Caki2 (cell line): ENCODE data around the gene TATDN3. TPM values are rescaled to one million over a fixed set of nuclear protein-coding genes. Genes with fewer than 3 reads are reported as not detected.
"Not testable (repeated sequence)": the region's sequence is repeated elsewhere in the genome, so short reads cannot be mapped to it uniquely, and the experiment has no call there.

Experiments
- DNase-seq: peaks from one replicate; pipeline ENCODE4 v3.0.0-alpha.2; 2015; ENCODE audit warnings: low read depth
- in situ Hi-C: cut with HindIII; loops from 2 replicates; pipeline ENCODE4 v1.10.0; 2016; ENCODE audit warnings: low sequenced_read_pairs, low pct_unique_long_range_greater_than_20kb, mixed read lengths
- total RNA-seq: library from RNA; depleted of rRNA; stranded (reverse); fragments of >200 nt; shearing (Covaris generic); gene quantifications from 2 replicates; pipeline ENCODE4 v1.2.3, GENCODE V29; 2014; ENCODE audit warnings: low replicate concordance; rRNA removed

TATDN3 gene
- total RNA-seq = 11.5 and 11.8 TPM in 2 replicates

DNA sequence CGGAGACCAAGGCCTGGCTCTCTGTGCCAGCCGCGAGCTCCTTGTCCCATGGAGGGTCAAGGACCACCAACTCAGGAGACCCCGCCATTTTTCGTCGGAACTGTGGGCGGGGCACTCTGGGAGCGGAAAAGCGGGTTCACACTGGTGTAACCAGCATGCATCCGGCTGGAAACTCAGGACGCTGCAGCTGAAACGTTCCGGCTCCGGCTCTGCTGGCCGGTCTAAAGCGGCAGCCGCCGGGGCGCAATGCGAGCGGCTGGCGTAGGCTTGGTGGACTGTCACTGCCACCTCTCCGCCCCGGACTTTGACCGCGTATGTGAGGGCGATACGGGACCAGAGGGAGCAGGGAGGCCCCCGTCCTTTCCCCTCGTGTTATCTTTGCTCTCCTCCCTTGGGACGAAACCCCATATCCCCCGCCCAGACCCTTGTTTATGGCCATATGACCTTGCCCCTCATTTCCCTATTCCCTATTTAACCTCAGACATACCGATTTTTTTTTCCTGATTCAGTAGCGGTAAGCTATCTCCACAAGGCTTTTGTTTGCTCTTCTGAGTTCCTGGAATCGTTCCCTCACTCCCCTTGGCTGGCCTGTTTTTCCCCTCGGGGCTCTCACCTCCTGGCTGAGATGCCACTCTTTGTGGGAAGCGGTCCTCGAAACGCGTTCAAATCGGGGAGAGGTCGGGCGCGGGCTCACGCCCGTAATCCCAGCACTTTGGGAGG lies at the start of gene TATDN3, which contains the start of gene NSL1:
TATDN3 (plus strand) TSS at position 219 of the 720 bp plus-strand sequence; CDS start at position 247, 28 bp downstream.
NSL1 (minus strand) TSS at position 102 of the 720 bp plus-strand sequence; CDS start at position 88, 14 bp downstream.
- peak; percentile 83 for DNase-seq
- in situ Hi-C loops = no loop called here

DNA sequence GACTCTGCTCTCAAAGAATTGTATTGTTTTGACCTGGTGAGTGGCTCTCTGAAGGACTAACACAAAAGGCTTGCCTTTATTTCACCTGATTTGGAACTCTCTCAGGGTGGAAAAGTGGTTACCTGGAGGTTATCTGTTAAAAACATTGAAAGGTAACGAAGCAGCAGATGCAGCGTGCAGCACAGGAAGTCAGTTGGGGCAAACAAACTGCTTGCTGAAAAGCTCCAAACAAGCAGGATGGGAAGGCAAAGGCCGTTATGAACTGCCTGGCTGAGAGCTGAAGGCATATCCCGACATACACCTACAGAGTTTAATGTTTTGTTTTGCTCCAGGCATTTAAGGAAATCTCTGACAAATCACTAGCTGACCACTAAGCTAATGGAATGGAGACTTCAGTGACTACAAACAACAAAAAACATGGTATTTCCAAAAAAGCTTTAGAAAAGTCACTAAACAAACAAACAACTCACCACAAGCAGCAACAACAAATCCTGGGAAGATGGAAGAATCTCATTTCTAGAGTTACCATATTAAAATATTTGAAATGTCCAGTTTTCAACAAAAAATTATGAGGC lies 47.7 kb upstream of the TATDN3 start:
- in situ Hi-C loops = no loop called here
- DNase-seq = no peak

GRCh38 chr1:212745303-212745702 lies 46.4 kb upstream of the TATDN3 start:
- no peak for DNase-seq
- in situ Hi-C loops = no loop called here

- in situ Hi-C loops = no loop called here
- DNase-seq = no peak
Measured at GRCh38 chr1:212746546-212746945, 45.1 kb upstream of the TATDN3 start.

DNA sequence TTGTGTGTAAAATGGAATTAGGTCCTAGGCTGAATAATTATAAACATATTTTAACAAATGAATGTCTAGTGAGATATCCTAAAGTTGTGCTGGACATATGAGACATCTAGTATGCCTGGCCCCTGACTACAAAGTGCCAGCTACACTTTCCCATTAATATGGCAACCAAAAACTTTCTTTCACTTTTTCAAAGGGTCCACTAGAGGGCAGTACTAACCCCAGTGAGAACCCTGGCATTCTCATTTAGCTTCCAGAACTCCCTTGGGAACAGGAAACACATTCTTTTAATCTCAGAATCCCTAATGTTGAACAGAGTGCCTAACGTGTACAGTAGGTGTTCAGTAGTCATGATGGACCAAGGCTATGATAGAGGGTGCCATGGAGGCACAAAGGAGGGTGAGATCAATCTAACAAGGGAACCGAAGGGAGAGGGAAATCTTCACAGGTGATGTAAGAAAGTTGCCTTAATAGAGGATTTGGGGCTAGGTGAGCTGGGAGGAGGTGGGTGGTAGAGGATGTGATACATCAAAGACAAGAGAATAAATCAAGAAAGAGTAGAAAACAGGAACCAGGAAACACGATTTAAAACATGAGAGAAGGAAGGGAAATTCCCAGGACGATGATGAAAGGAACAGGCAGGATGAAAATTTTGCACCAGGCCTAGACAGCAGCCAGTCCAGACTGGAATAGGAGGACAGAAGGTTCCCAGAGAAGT lies 41.7 kb upstream of the TATDN3 start:
- DNase-seq = peak; percentile 55
- in situ Hi-C loops = no loop called here

DNA sequence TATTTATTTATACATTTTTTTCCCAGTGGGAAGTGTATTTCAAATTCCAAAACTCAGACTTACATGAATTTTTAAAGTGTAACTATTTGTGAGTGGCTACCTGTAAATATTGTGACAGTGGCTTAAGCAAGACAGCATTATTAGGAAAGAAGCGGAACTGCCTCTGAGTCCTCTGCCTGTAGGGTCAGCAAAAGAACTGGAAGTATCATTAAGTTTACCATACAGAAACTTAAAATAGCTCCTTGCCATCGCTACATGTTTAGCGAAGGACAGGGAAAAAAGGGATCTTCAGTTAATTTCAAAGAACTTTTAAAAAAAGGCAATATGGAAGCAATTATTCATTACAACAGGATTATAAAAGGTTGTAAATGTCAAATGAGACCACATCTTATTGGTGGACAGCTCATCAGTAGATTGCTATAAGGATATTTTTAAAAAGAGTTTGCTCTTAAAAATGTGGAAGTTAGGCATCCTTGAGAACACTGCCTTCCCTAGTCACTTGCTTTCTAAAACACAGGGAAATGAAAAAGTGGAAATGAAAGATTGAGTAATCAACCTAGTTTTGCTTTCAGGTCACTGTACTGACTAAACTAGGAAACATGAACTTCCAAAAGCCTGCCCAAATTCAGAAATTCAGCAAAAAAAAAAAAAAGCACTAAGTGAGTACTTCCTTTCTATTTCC lies 39.3 kb upstream of the TATDN3 start:
- no peak for DNase-seq
- in situ Hi-C loops = no loop called here

- in situ Hi-C loops = no loop called here
- no peak for DNase-seq
Measured at GRCh38 chr1:212752934-212753497, 38.7 kb upstream of the TATDN3 start.

DNA sequence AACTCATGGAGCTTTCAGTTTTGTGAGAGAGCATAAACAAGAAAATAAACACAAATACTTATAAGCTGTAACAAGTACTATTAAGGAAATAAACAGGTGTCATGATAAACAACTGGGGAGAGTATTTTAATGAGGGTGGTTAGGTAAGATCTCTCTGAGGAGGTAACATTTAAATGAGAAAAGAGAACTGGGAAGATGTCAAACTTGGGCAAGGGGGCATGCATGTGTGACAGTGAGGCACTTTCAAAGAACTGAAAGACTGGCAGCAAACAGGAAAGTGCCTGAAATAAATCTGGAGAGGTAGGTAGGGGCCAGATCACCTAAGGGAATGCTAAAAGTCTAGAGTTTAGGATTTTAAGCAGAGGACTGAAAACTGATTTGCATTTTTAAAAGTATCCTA lies 37.9 kb upstream of the TATDN3 start:
- DNase-seq = no peak
- in situ Hi-C loops = no loop called here

DNA sequence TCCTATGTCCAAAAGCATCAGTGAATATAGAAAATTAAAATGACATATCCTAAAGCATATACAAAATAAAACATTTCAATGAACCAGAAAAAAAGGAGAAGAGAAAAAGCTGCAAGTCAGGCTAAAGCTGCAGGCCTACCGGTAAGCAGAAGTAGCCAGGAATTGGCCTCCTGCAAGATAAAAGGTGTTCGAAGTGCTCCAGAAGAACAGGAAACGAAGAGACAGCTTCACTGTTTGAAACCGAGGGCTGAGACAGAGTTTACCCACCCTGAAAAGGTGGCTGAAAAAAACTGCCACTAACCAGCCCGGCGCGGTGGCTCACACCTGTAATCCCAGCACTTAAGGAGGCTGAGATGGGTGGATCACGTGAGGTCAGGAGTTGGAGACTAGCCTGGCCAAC lies 37.5 kb upstream of the TATDN3 start:
- in situ Hi-C loops = no loop called here

GRCh38 chr1:212754680-212755079 lies 37.0 kb upstream of the TATDN3 start:
- in situ Hi-C loops = no loop called here
- no peak for DNase-seq

More for the DNA sequence above, 37.5 kb upstream of the TATDN3 start:
- no peak for DNase-seq

- no peak for DNase-seq
- in situ Hi-C loops = no loop called here
Measured at GRCh38 chr1:212759683-212760082, 32.0 kb upstream of the TATDN3 start.

GRCh38 chr1:212760126-212760823 lies 31.4 kb upstream of the TATDN3 start:
- DNase-seq = no peak
- in situ Hi-C loops = no loop called here

DNA sequence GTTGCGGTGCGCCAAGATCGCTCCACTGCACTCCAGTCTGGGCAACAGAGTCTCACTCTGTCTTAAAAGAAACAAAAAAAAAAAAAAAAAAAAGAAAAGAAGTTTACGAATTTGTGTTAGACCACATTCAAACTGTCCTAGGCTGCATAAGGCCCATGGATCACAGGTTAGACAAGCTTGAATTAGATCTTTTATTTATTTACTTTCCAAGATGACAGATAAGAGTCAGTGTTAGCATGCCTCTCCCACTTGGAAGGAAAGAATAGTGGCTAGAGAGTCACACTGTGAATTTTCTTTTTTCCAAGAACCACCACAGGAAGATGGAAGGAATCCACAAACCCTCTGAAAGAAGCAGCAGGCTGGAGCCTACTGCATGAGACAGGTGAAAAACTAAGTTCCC lies 29.5 kb upstream of the TATDN3 start:
- in situ Hi-C loops = no loop called here
- no peak for DNase-seq

- in situ Hi-C loops = no loop called here
- no peak for DNase-seq
Measured at GRCh38 chr1:212762839-212763238, 28.9 kb upstream of the TATDN3 start.

GRCh38 chr1:212764718-212765281 lies 26.9 kb upstream of the TATDN3 start:
- DNase-seq, in situ Hi-C loops: not testable (repeated sequence)

DNA sequence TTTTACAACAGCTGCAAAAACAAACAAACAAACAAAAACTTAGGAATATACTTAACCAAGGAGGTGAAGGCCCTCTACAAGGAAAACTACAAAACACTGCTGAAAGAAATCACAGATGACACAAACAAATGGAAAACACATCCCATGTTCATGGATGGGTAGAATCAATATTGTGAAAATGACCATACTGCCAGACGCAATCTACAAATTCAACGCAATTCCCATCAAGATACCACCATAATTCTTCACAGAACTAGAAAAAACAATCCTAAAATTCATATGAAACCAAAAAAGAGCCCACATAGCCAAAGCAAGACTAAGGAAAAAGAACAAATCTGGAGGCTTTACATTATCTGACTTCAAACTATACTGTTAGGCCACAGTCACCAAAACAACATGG lies 24.9 kb upstream of the TATDN3 start:
- DNase-seq, in situ Hi-C loops: not testable (repeated sequence)

GRCh38 chr1:212769459-212770167 lies 22.1 kb upstream of the TATDN3 start:
- no peak for DNase-seq
- in situ Hi-C loops = no loop called here
